Tibial nerve (tissue), 3 donors: ENCODE measurements around the gene SHF.
A peak's percentile ranks its signal among the peaks of the same experiment; 100 is the strongest.

Experiments used
- CTCF ChIP-seq, 5 experiments: fragments of 200-600 bp in 3 of 5; fragments of 450-650 bp in 2 of 5; sonication (generic) in 3 of 5; IDR thresholded peaks; one replicate each; pipeline ENCODE4 v1.5.1; 2016 to 2019; ENCODE audit warnings: antibody characterized with exemption in 5 of 5, mild to moderate bottlenecking in 3 of 5, moderate library complexity in 2 of 5
- POLR2A ChIP-seq, 2 donors: fragments of 450-650 bp; IDR thresholded peaks; one replicate each; pipeline ENCODE4 v1.6.1; 2017; ENCODE audit warnings: antibody characterized with exemption in 2 of 2, mild to moderate bottlenecking in 2 of 2, moderate library complexity in 2 of 2

GRCh38 chr15:45118131-45118588 lies 69.6 kb downstream of the SHF start:
- peak; percentile 86 to 98 (median 91) for TF ChIP-seq CTCF (IDR thresholded peaks at IDR 0.05)
- no peak for TF ChIP-seq POLR2A (IDR thresholded peaks at IDR 0.05)
